IPS DF 6.9 (cell line): ENCODE results near the gene SNTN.

Experiments
- DNase-seq: peaks from one replicate; pipeline ENCODE4 v3.0.0-alpha.2; 2013; ENCODE audit warnings: low read depth, low spot score
- H3K27ac ChIP-seq: one replicate; pipeline ENCODE4 v1.5.1; 2013; ENCODE audit warnings: low read length, control low read depth
- H3K27me3 ChIP-seq: 2 replicates; pipeline ENCODE4 v1.6.1; 2013; ENCODE audit warnings: mild to moderate bottlenecking, low read length; ENCODE audit not compliant: control insufficient read depth, insufficient read depth
- H3K36me3 ChIP-seq: 2 replicates; pipeline ENCODE4 v1.6.1; 2013; ENCODE audit warnings: low read length; ENCODE audit not compliant: control insufficient read depth, insufficient read depth
- H3K4me1 ChIP-seq: 2 replicates; pipeline ENCODE4 v1.6.1; 2013; ENCODE audit warnings: low read length; ENCODE audit not compliant: control insufficient read depth, insufficient read depth
- H3K4me3 ChIP-seq: 2 replicates; pipeline ENCODE4 v1.5.1; 2013; ENCODE audit warnings: mild to moderate bottlenecking, low read length
- H3K9me3 ChIP-seq: 2 replicates; pipeline ENCODE4 v1.6.1; 2013; ENCODE audit warnings: low read length, inconsistent platforms; ENCODE audit not compliant: control insufficient read depth, insufficient read depth
- WGBS: extraction: QIAGEN DNeasy Blood & Tissue Kit; methylation state at CpG from one replicate; pipeline ENCODE4 v1.1.7; 2013; ENCODE audit warnings: mixed read lengths, missing lambda C conversion rate; ENCODE audit not compliant: insufficient read length, insufficient coverage; 5-methylcytosine and 5-hydroxymethylcytosine counted together

The SNTN gene

GRCh38 chr3:63707731-63708130, 55.3 kb downstream of the SNTN start:
- Histone ChIP-seq H3K9me3 (no peaks in the 10 kb centered on the region), H3K27ac (no peak overlapping the region), H3K4me3 (no peak overlapping the region), H3K36me3 (no peaks in the 10 kb centered on the region), H3K4me1 (no peaks in the 10 kb centered on the region), H3K27me3 (no peaks in the 10 kb centered on the region)
- WGBS = no CpG with 5 or more reads among the region's 1 CpG
- DNase-seq = no peak

DNA sequence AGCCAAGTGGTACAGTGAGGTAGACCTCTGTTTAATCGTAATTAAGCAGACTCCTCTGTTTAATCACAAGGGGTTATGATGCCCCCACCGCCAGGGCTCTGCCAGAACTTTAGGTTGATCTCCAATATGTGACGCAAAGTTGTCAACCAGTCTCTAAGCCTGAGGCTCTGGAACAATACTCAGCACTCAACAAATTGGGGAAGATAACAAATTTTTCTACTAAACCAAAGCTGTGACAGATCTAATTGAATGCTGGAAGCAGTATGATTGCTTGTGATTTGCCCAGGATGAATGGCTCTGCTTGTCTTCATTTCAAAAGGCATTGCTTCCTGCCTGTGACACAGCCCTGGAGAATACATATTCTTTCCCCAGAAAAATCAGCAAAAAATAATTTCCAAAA, 57.1 kb downstream of the SNTN start:
- DNase-seq = no peak
- H3K9me3 ChIP-seq = no peaks in the 10 kb centered on the region
- H3K27me3 ChIP-seq = no peaks in the 10 kb centered on the region
- H3K27ac ChIP-seq = no peak overlapping the region
- WGBS = no CpG with 5 or more reads among the region's 3 CpGs
- no peaks in the 10 kb centered on the region for H3K36me3 ChIP-seq
- no peaks in the 10 kb centered on the region for H3K4me1 ChIP-seq
- no peak overlapping the region for H3K4me3 ChIP-seq
